ENCODE measurements around the gene FUT6.

Gene FUT6

DNA sequence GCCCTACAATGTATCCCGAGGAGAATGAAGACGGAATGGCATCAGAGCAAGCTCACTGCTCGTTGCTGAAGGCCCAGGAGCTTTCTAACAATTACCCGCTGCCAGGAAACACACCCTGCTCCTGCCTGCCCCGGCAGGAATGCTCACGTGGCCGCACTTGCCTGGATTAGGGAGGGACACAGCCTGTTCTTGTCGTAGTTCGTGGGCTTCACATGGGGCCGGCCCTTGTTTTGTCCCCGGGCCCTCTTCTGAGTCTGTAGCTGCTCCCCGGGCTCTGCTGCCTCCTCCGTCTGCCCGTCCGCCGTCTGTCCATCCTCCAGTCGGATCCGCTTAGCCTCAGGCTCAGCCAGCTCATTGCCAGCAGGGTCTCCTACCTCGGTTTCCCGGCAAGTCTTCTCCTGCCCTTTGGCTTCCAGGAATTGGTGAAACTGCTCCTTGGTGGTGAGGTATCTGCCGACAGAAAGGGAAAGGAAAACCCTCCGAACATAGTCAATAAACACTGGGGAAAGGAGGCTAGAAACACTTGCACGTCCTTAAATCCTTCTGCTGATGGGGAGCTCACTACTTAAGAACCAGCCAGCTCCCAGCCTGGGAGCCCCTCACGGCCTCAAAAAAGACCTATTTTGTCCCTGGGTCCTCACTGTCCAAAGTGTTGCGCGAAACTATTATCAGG is 49.5 kb downstream of the FUT6 start:
- TF ChIP-seq GATA3 (IDR thresholded peaks at IDR 0.05; ENCODE audit: low read depth, low read length) (no peak), GATA2 (IDR thresholded peaks at IDR 0.05; ENCODE audit: low read depth, low read length) (no peak)

DNA sequence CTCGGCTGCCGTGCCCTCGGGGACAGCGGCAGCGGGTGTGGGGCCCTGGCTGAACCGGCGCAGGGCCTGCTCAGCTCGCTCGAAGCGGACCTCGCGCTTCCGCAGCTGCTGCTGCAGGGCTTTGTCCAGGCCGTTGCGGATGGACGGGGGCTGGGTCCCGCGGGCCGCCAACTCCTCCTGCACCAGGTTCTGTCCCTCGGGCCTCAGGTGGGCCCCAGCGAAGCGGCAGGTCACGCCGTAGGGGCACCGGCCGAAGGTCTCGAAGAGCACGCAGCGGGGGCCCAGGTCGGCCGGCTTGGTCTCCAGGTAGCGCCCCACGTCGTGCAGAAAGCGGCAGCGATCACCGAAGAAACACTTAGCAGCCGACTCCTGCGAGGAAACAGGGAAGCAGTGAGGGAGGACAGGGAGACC is 50.1 kb downstream of the FUT6 start:
- TF ChIP-seq GATA3 (IDR thresholded peaks at IDR 0.05; ENCODE audit: low read depth, low read length) = no peak
- no peak for TF ChIP-seq GATA2 (IDR thresholded peaks at IDR 0.05; ENCODE audit: low read depth, low read length)

DNA sequence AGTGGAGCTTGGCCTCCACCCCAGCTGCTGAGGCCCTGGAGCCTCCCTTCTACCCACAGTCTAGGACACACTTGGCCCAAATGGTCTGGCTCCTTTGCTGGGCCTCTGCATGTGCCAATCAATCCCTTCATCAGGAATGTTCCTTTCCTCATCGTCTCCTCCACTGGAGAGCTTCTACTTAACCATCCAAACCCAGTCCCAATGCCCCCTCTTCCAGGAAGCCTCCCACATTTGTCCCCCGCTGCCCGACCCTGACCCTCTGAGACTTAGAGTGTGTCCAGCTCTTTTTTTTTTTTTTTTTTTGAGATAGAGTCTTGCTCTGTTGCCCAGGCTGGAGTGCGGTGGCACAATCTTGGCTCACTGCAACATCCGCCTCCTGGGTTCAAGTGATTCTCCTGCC is 51.1 kb downstream of the FUT6 start:
- TF ChIP-seq GATA3 (IDR thresholded peaks at IDR 0.05; ENCODE audit: low read depth, low read length) (no peak), GATA2 (IDR thresholded peaks at IDR 0.05; ENCODE audit: low read depth, low read length) (no peak)

DNA sequence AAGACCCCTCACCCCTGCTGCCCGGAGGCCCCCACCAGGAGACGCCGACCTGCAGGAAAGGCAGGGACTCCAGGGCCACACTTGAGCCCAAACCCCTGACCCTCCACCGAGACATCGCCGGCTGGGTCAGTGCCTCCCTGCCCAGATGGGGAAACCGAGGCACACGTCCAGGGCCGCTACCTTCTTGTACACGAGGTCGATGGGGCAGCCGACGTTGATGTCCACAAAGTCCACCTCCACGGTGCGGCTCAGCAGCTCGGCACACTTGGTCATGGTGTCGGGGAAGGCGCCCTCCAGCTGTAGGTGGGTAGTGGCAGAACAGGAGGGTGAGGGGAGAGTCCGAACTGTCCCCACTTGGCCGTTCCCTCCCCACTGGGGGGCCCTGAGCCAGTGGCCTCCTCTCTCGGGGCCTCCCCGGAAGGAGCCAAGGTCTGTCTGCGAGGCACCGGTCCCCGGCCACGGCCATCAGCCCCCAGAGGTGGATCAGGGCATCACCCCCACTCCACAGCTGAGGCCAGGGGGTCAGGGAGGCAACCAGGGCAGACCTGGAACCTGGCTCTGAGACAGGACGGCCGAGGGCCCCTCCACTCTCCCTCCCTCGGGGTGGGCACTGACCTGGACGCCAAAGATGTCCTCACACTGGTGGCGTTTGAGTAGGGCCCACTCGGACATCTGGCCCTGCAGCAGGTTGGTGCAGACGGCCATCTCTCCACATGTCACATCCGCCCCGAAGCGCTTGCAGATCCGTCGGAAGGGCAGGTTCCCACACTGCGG is 51.9 kb downstream of the FUT6 start:
- TF ChIP-seq GATA2 (IDR thresholded peaks at IDR 0.05; ENCODE audit: low read depth, low read length) (no peak), GATA3 (IDR thresholded peaks at IDR 0.05; ENCODE audit: low read depth, low read length) (no peak)

DNA sequence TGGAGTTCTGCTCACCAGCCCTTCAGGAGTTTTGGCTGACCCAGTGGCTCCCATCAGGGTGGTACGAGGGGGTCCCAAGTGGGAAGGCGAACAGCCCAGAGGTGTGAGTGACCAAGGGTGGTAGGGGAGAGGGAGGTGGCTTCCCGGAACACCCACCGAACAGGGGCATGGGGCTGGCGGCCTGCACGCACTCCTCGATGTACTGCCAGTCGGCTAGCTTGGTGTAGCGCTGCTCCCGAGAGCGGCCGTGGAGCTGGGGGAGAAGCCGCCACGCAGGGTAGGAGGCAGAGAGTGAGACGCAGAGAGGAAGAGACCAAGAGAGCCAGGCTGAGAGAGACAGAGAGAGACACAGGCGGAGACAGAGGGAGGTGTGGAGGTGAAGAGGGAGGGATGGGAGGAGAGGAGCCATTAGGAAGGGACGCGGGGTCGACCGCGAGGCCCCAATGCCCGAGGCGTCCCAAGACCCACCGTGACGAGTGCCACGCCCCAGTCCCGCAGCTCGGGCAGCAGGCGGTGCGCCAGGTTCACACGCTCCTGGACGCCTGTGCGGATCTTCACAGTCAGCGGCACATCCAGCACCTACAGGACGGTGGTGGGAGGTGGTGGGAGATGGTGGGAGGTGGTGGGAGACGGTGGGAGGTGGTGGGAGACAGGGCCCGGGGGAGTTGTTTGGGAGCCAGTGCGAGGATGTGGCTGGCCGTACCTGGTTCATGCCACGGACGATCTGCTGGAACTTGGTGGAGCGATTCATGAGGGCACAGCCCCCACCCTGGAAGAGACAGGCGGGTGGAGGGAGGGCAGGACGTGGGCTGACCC is 52.7 kb downstream of the FUT6 start:
- TF ChIP-seq GATA2 (IDR thresholded peaks at IDR 0.05; ENCODE audit: low read depth, low read length) = no peak
- no peak for TF ChIP-seq GATA3 (IDR thresholded peaks at IDR 0.05; ENCODE audit: low read depth, low read length)

DNA sequence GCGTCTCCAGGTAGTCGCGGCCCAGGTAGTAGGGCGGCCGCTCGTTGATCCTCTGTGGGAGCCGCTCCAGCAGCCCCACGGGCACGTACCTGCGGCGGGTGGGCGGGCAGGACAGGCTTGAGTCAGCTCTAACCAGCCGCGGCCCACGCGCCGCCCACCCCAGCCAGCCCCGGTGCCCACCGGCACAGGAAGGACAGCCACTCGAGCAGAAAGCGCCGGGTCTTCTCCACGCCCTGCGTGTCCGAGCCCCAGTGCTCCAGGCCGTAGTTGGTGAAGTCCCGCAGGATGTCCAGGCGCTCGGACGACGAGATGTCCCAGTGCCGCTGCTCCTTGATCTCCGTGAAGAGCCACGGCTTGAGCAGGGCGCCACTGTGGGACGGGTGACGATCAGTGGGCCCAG is 54.1 kb downstream of the FUT6 start:
- no peak for TF ChIP-seq GATA2 (IDR thresholded peaks at IDR 0.05; ENCODE audit: low read depth, low read length)

DNA sequence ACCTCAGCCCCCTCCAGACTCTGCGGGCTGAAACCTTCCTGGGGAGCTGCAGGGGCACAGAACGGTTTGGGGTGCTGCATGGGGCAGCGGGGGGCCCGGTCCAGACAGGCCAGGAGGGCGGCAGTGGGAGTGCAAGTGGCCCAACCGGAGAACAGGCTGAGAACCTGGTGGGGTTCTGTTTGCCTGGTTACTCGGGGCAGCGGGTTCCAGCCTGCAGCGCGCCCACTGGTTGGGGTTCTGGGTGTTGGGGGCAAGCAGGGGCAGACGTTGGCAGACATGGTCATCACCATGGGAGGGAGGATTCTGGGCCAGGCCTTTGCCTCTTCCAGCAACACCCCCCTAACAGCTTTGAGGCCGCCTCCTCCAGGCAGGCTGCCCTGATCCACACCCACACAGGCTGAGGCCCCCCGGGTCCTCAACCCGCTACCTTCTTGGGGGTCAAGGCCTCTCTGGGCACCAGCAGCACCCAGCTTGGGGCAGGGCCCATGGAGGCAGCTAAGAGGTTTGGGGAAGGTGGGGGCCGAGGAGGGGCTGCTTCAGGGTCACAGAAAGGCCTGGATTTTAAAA is 54.8 kb downstream of the FUT6 start, which contains the start of gene PRR22:
Gene PRR22, minus strand, starts transcription at position 166 of the 567 bp plus-strand sequence. Its CDS starts 86 bp downstream, at position 80.
- TF ChIP-seq GATA3 (IDR thresholded peaks at IDR 0.05; ENCODE audit: low read depth, low read length) (no peak), GATA2 (IDR thresholded peaks at IDR 0.05; ENCODE audit: low read depth, low read length) (no peak)

DNA sequence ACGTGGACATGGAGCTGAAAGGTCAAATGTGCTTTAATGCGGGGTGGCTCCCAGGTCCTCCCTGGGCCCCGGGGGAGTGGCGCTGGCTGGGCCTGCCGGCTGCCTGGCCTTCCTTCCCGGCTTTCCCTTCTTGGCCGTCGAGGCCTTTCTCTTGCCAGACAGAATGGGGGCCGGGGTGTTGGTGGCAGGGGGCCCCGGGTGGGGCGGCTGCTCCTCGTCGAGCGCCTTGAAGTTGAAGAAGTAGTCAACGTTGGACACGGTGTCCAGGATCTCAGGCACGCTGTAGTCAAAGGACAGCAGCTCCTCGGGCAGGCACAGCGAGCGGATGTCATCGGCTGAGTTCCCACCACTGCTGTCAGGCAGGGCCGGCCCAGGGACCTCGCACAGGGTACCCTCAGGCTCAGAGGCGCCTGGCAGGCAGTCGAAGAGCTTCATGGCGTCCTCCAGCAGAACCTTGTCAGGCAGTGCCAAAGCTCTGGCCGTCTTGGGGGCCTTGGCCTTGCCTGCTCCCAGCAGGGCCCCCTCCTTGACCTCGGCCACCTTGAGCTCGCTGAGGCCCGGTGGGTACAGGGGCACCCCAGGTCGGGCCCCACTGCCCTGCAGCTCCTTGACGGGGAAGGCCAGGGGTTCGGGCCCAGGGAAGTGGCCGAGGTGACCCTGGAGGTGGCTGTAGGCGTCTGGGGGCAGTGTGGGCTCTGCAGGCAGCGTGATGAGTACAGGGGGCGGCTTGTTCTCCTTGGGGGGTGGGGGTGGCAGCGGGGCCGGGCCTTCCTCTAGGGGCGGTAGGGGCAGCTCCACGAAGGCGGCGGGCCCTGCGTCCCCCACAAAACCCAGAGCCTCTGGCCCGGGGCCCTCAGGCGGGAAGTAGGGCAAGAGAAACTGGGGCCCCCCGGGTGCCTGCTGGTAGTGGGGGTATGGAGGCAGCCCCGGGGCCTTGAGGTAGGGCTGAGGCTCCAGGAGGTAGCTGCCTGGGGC is 56.3 kb downstream of the FUT6 start:
- no peak for TF ChIP-seq GATA2 (IDR thresholded peaks at IDR 0.05; ENCODE audit: low read depth, low read length)

DNA sequence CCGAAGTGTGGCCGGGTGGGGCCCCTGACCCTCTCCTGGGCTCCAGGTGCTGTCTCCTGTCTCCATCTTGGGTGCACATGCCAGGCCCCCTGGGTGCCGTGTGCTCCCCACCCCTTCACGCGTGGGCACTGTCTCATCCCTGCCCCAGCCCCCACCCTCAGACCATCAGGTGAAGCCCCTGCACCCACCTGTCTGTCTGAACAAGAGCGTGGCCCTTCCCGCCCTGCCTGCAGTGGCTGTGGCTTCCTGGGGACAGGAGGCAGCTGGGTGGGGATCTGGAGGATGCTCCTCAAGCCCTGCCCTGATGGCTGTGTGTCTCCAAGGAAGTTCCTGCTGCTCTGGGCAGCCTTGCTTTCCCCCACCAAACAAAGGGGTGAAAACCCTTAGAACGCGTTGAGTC is 57.2 kb downstream of the FUT6 start:
- no peak for TF ChIP-seq GATA2 (IDR thresholded peaks at IDR 0.05; ENCODE audit: low read depth, low read length)
- TF ChIP-seq GATA3 (IDR thresholded peaks at IDR 0.05; ENCODE audit: low read depth, low read length) = no peak
